HG02678 (cell line): ENCODE measurements around the gene C17orf75.
A peak's percentile ranks its signal among the peaks of the same experiment; 100 is the strongest.
"Not testable (repeated sequence)": the region's sequence is repeated elsewhere in the genome, so short reads cannot be mapped to it uniquely, and the experiment has no call there.

Experiments used
- ATAC-seq: cut with Tn5 transposase; IDR thresholded peaks from one replicate; pipeline ENCODE4 v1.9.1; 2021; ENCODE audit warnings: mild to moderate bottlenecking, moderate library complexity; ENCODE audit not compliant: unreplicated experiment

C17orf75 gene

GRCh38 chr17:32345951-32346600 is 4.1 kb upstream of the C17orf75 start:
- no peak for ATAC-seq

DNA sequence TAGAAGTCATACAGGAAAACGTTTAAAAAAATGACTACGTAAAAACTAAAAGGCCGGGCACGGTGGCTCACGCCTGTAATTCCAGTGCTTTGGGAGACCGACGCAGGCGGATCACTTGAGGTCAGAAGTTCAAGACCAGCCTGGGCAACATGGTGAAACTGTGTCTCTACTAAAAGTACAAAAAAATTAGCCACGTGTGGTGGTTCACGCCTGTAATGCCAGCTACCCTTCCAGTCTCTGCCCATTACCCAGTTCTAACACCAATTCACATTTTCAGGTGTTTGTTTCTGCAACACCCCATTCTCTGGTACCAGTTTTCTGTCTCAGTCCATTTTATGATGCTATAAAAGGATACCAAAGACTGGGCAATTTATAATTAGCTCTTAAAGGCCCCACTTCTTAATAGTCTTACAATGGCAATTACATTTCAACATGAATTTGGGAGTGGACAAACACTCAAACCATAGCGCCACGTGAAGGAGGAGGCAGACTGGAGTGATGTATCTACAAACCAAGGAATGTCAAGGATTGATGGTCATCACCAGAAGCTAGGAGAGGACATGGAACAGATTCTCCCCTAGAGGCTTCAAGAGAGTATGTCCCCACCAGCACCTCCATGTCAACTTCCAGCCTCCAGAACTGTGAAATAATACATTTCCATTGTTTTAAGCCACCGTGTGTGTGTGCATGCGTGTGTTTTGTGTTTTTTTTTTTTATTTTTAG is 791 bp upstream of the C17orf75 start:
- ATAC-seq: no peak

DNA sequence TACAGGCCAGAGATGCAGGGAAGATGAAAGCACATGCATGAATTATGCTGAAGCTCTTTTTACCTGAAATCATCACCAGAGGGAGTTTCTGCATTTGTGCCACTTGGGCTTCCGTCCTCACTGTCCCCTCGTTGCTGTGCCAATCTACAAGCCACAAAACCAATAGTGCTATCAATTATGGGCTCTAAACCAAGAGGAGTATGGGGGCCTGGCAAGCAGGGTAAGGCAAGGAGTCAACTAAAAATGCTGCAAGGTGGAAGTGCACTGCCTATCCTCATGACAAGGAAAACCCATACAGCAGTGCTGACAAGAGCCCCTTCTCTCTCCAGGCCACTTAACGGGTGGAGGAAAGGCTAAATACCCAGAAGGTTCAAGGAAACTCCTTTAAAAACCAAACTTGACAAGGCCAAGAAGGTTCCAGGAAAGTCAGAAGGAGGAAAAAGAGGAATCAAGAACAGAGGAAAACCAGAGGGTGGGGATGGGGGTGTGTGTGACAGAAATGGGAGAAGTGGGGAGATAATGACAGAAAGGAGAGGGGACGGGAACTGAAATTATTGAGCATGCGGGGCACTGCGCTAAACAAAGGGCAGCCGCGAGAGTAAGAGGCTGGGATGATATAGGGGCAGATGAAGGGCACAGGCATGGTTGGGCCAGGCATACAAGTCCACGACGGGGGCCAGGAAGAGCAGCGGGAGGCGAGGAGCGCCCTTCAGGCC is 674 bp downstream of the C17orf75 start:
- peak; percentile 13 for ATAC-seq

- no peak for ATAC-seq
Observed at GRCh38 chr17:32335687-32336086, 6.3 kb downstream of the C17orf75 start.

- no peak for ATAC-seq
Observed at GRCh38 chr17:32335046-32335445, 6.9 kb downstream of the C17orf75 start.

- no peak for ATAC-seq
Observed at GRCh38 chr17:32333187-32333586, 8.8 kb downstream of the C17orf75 start.

- no peak for ATAC-seq
Observed at GRCh38 chr17:32331243-32332040, 10.5 kb downstream of the C17orf75 start.

- no peak for ATAC-seq
Observed at GRCh38 chr17:32330147-32330546, 11.8 kb downstream of the C17orf75 start.

GRCh38 chr17:32327911-32328310 is 14.1 kb downstream of the C17orf75 start:
- no peak for ATAC-seq

DNA sequence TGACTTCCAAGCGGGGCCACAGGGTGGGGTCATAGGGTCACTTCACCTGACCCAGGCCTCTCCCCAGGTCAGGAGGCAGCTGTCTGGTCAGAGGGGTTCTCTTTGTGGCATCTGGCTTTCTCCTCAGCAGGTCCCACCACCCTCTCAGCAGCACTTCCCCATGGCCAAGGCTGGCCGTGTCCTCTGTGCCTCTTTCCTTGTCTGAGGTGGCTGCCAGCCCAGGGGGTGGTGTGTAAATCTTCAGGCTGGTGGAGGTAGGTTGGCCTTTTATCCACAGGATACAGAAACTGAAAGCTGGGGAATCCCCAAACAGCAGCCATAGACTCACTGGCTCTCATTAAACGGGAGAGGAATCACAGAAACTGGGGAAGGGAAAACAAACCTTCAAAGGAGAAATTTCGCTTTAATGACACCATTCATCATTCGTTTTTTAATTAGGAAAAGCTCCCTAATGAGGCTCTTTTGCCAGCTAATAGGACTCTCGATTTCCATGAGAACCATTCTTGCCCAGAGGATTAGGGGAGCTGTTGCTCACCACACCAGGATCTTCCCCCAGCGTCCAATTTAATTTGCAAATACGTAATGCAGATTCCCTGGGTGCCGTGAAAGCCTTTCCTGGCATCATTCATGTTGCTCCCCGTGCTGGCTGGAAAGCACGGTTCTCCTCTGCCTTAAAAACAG is 18.0 kb downstream of the C17orf75 start:
- ATAC-seq: no peak

- no peak for ATAC-seq
Observed at GRCh38 chr17:32323046-32323445, 18.9 kb downstream of the C17orf75 start.

DNA sequence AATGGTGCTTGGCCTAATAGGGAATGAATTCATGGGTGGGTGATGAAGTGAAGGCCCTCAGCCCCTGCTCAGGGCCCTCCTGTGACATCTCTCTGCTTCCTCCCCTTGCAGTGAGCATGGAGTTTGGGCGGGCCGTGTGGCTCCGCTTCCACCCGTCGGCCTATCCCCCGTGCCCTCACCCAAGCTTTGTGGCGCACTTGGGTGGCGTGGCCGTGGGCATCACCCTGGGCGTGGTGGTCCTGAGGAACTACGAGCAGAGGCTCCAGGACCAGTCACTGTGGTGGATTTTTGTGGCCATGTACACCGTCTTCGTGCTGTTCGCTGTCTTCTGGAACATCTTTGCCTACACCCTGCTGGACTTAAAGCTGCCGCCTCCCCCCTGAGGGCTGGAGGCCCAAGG is 21.1 kb downstream of the C17orf75 start:
- no peak for ATAC-seq

DNA sequence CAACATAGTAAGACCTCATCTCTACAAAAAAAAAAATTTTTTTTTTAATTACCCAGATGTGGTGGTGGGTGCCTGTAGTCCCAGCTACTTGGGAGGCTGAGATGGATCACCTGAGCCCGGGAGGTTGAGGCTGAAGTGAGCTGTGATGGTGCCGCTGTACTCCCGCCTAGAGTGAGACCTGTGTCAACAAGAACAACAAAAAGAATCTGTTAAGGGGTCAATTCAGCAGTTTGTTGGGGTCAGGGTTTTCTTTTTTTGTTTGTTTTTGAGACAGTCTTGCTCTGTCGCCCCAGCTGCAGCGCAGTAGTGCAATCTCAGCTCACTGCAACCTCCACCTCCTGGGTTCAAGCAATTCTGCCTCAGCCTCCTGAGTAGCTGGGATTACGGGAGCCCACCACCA is 21.9 kb downstream of the C17orf75 start:
- ATAC-seq: not testable (repeated sequence)

DNA sequence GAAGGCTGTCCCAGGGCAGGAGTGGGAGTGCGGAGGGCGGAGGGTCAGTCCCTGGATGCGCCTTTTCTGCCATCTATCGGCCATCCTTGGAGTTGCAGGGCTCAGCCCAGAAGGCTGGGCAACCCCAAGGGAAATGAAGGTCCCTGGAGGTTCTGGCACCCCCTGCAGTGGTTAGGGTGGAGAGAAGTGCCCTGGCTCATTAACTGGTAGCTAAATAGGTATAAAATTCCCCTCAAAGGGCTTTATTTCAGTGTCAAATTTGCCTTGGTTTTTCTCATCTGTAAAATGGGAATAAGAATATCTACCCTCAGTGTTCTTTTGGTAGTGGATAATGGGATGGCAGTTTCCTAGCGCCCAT is 22.4 kb downstream of the C17orf75 start:
- peak; percentile 70 for ATAC-seq

DNA sequence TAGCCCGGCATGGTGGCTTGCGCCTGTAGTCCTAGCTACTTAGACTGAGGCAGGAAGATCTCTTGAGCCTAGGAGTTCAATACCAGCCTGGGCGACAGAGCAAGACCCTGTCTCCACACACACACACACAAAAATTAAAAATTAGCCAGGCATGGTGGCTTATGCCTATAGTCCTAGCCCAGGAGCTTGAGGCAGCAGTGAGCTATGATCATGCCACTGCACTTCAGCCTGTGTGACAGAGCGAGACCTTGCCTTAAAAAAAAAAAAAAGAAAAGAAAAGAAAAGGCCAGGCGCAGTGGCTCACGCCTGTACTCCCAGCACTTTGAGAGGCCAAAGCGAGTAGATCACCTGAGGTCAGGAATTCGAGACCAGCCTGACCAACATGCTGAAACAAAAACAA is 23.9 kb downstream of the C17orf75 start:
- ATAC-seq: no peak

GRCh38 chr17:32317353-32317752 is 24.6 kb downstream of the C17orf75 start:
- no peak for ATAC-seq

DNA sequence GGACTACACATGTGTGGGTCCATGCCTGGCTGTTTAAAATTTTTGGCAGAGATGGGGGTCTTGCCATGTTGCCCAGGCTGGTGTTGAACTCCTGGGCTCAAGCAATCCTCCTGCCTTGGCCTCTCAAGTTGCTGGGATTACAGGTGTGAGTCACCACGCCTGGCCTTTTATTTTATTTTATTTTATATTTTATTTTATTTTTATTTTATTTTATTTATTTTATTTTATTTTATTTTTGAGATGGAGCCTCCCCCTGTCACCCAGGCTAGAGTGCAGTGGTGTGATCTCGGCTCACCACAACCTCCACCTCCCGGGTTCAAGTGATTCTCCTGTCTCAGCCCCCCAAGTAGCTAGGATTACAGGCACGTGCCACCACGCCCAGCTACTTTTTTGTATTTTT is 25.3 kb downstream of the C17orf75 start:
- ATAC-seq: not testable (repeated sequence)

GRCh38 chr17:32315171-32315570 is 26.8 kb downstream of the C17orf75 start:
- ATAC-seq: no peak

- no peak for ATAC-seq
Observed at GRCh38 chr17:32314636-32315035, 27.3 kb downstream of the C17orf75 start.

DNA sequence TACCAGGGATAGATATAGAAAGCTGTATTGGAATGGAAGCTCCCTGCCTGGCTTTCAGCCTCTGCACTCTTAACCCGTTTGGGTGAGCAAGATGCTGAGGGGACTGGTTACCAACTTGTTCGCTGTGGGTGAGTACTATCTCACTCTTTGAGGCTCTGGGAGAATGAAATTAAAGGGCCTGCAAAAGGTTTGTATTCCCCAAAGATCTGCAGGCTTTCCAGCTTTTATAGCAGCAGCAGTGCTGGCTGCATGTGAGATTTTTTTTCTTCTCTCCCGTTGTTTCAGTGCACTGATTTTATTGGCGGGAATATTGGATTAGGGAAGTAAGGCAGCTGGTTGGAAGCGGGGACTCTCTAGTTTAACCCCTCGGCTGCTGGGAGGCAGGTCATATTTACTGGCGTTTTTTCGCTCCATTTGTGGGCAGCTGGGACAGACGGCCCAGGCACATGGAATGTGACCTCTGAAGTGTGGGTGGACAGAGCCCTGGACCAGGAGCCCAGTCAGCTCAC is 30.9 kb downstream of the C17orf75 start:
- ATAC-seq: no peak
